B cell (primary cell): ENCODE results near the gene CYS1. TPM values are rescaled to one million over a fixed set of nuclear protein-coding genes. Genes with fewer than 3 reads are reported as not detected.

ENCODE experiments used
- ATAC-seq: fragments of 200-7000 bp; cut with Tn5 transposase; one replicate; pipeline ENCODE4 v1.10.0; 2021; ENCODE audit warnings: low read depth, mild to moderate bottlenecking, moderate number of reproducible peaks, moderate library complexity
- CTCF ChIA-PET: fragments of 350-600 bp; sonication (Branson Sonifier 250); formaldehyde crosslinking; loops from one replicate; lab custom pipeline; 2021; ENCODE audit warnings: antibody characterized with exemption, inconsistent platforms; lab: Charles Lee
- POLR2A ChIA-PET: fragments of 350-600 bp; sonication (Branson Sonifier 250); formaldehyde crosslinking; loops from one replicate; lab custom pipeline; 2021; ENCODE audit warnings: antibody characterized with exemption; lab: Charles Lee
- DNase-seq: peaks from one replicate; pipeline ENCODE4 v3.0.0; 2013
- H2AFZ ChIP-seq: 2 replicates; pipeline ENCODE4 v1.6.1; 2012; ENCODE audit warnings: mild to moderate bottlenecking, low read depth, low read length; ENCODE audit not compliant: insufficient read depth, poor library complexity, severe bottlenecking
- H3K27ac ChIP-seq, 2 donors: 1 replicate in 1 of 2; 2 replicates in 1 of 2; pipeline ENCODE4 v1.5.1; 2012 to 2013; ENCODE audit warnings: low read length in 2 of 2, mild to moderate bottlenecking in 2 of 2, moderate library complexity in 1 of 2
- H3K27me3 ChIP-seq, 4 experiments: fragments of 200-600 bp in 1 of 4; sonication (generic) in 1 of 4; replicated peaks in 1 of 4; 1 replicate in 2 of 4; 2 replicates in 2 of 4; pipeline versions ENCODE4 v1.6.1 to v1.7.0; 2013 to 2016; ENCODE audit warnings: low read length in 3 of 4, mild to moderate bottlenecking in 2 of 4, mixed read lengths in 1 of 4, moderate library complexity in 1 of 4; ENCODE audit not compliant: insufficient read depth in 4 of 4, control insufficient read depth in 3 of 4; ENCODE audit errors: control extremely low read depth in 1 of 4
- H3K36me3 ChIP-seq, 2 experiments: replicated peaks in 1 of 2; 1 replicate in 1 of 2; 2 replicates in 1 of 2; pipeline versions ENCODE4 v1.6.1 to v1.7.1; 2013; ENCODE audit warnings: low read length in 1 of 2; ENCODE audit not compliant: insufficient read depth in 2 of 2, control insufficient read depth in 1 of 2; ENCODE audit errors: control extremely low read depth in 1 of 2, extremely low read depth in 1 of 2
- H3K4me1 ChIP-seq, 2 donors: fragments of 200-600 bp in 1 of 2; sonication (generic) in 1 of 2; 1 replicate in 1 of 2; 2 replicates in 1 of 2; pipeline versions ENCODE4 v1.5.1 to v1.6.1; 2013 to 2017; ENCODE audit warnings: low read length in 2 of 2; ENCODE audit not compliant: control insufficient read depth in 2 of 2, insufficient read depth in 2 of 2
- H3K4me2 ChIP-seq: replicated peaks from 2 replicates; pipeline ENCODE3; 2012; ENCODE audit warnings: mild to moderate bottlenecking, low read depth, low read length; ENCODE audit not compliant: poor library complexity, severe bottlenecking
- H3K4me3 ChIP-seq, 5 experiments: fragments of 200-600 bp in 1 of 5; sonication (generic) in 1 of 5; 1 replicate in 3 of 5; 2 replicates in 2 of 5; pipeline versions ENCODE4 v1.5.1 to v1.7.0; 2011 to 2016; ENCODE audit warnings: low read length in 4 of 5, mild to moderate bottlenecking in 4 of 5, low read depth in 2 of 5, control low read depth in 1 of 5, moderate library complexity in 1 of 5; ENCODE audit not compliant: insufficient read depth in 1 of 5; ENCODE audit errors: control extremely low read depth in 1 of 5, extremely low read depth in 1 of 5
- H3K79me2 ChIP-seq: fragments of 200-600 bp; sonication (generic); one replicate; pipeline ENCODE4 v1.6.0; 2016; ENCODE audit warnings: low read length; ENCODE audit not compliant: control insufficient read depth, insufficient read depth
- H3K9ac ChIP-seq: fragments of 200-600 bp; sonication (generic); 2 replicates; pipeline ENCODE4 v1.6.1; 2017; ENCODE audit warnings: mild to moderate bottlenecking, low read length, moderate library complexity
- H3K9me3 ChIP-seq, 3 donors: one replicate each; pipeline versions ENCODE4 v1.6.1 to v1.7.1; 2013; ENCODE audit warnings: low read length in 2 of 3; ENCODE audit not compliant: control insufficient read depth in 2 of 3, insufficient read depth in 1 of 3; ENCODE audit errors: control extremely low read depth in 1 of 3
- H4K20me1 ChIP-seq: 2 replicates; pipeline ENCODE4 v1.6.0; 2012; ENCODE audit warnings: mild to moderate bottlenecking, low read length; ENCODE audit not compliant: insufficient read depth, control insufficient read depth, poor library complexity, severe bottlenecking
- H3K27ac Mint-ChIP-seq: one replicate; pipeline ENCODE4 v1.8.0; 2021; ENCODE audit warnings: mixed read lengths
- H3K27me3 Mint-ChIP-seq: one replicate; pipeline ENCODE4 v1.8.0; 2021; ENCODE audit warnings: mixed read lengths
- H3K4me1 Mint-ChIP-seq: one replicate; pipeline ENCODE4 v1.8.0; 2021; ENCODE audit warnings: mixed read lengths
- H3K4me3 Mint-ChIP-seq: one replicate; pipeline ENCODE4 v1.8.0; 2021; ENCODE audit warnings: mixed read lengths
- H3K9me3 Mint-ChIP-seq: one replicate; pipeline ENCODE4 v1.8.0; 2022; ENCODE audit warnings: mixed read lengths; ENCODE audit not compliant: insufficient read depth
- CTCF ChIP-seq: fragments of 200-600 bp; IDR thresholded peaks from one replicate; pipeline ENCODE4 v1.8.0; 2022; ENCODE audit warnings: antibody characterized with exemption, mild to moderate bottlenecking
- EZH2 ChIP-seq: IDR thresholded peaks from 2 replicates; pipeline ENCODE4 v1.6.1; 2012; ENCODE audit warnings: borderline replicate concordance, low read depth, mild to moderate bottlenecking, moderate library complexity, low read length; ENCODE audit not compliant: insufficient read depth, poor library complexity, severe bottlenecking
- WGBS: methylation state at CpG from one replicate; pipeline ENCODE4 v1.1.5; 2013; ENCODE audit warnings: missing lambda C conversion rate; ENCODE audit not compliant: insufficient coverage; 5-methylcytosine and 5-hydroxymethylcytosine counted together
- intact Hi-C: fragments of 100-400 bp; cut with micrococcal nuclease; formaldehyde crosslinking; loops from one replicate; pipeline ENCODE4 v1.10.0; 2022
- polyA plus RNA-seq: library from polyadenylated mRNA; depleted of rRNA; stranded (reverse); fragments of >200 nt; gene quantifications from 2 replicates; pipeline ENCODE4 v1.2.3, GENCODE V29; 2012
- total RNA-seq, 2 donors: library from RNA; stranded (reverse); fragments of 120-200 nt in 1 of 2; gene quantifications; 1 replicate in 1 of 2; 2 replicates in 1 of 2; pipeline versions ENCODE4 v1.2.3 to v1.2.4, GENCODE V29; 2013 to 2022

Gene CYS1
- total and polyA plus RNA-seq, 2 donors (not counting 1 experiment from before 2014, with no cell fraction given) = not detected

DNA sequence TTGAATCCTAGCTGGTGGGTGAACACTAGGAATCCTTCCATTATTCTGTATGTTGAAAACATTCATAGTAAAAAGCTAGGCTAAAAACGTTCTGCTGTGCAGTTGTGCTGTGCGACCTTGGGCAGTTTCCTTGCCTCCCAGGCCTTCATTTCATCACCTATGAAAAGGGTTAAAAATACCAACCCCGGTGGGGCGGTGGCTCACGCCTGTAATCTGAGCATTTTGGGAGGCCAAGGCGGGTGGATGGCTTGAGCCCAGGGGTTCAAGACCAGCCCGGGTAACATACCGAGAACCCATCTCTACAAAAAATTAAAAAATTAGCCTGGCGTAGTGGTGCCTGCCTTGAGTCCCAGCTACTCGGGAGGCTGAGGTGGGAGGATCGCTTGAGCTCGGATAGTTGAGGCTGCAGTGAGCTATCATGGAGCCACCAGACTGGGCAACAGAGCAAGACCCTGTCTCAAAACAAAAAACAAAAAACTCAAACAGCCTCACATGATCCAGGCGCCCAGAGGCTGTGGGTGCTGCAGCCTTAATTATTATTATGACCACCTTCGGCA is 39.5 kb upstream of the CYS1 start:
- H3K9me3 ChIP-seq = peaks cover 0 to 3% (median 0%) of the 10 kb centered on the region in 3 donors
- H3K79me2 ChIP-seq = peaks cover 22% of the 10 kb centered on the region
- peak overlapping the region; percentile 71 for H3K9ac ChIP-seq
- 81% methylated on average over 8 of the region's 14 CpGs for WGBS
- H3K27me3 ChIP-seq = peaks cover 0 to 17% (median 8%) of the 10 kb centered on the region in 4 experiments
- intact Hi-C loops = loop anchor here (1.0 to 10.0 kb wide), 4 partner anchors 75 to 697 kb away; partner anchors contain the start of genes CPSF3, ITGB1BP1 and ODC1
- Mint-ChIP-seq H3K4me3 (peak overlapping the region; percentile 98), H3K27me3 (peaks cover 10% of the 10 kb centered on the region), H3K27ac (peak overlapping the region; percentile 97), H3K4me1 (peaks cover 30% of the 10 kb centered on the region), H3K9me3 (no peaks in the 10 kb centered on the region)
- DNase-seq (no peak), ATAC-seq (no peak)
- POLR2A ChIA-PET = no interaction called here
- H4K20me1 ChIP-seq = peaks cover 6% of the 10 kb centered on the region
- peak overlapping the region; percentile 100 for H3K4me2 ChIP-seq
- peak overlapping the region in 4 of 5 experiments; percentile 70 to 78 (median 74) for H3K4me3 ChIP-seq
- H3K36me3 ChIP-seq = no peaks in the 10 kb centered on the region
- peak overlapping the region; percentile 71 for H2AFZ ChIP-seq
- TF ChIP-seq EZH2 (no peak), CTCF (no peak)
- H3K27ac ChIP-seq = no peak overlapping the region
- CTCF ChIA-PET = interaction anchor here (1.3 to 2.7 kb wide), 6 partner anchors 23 to 315 kb away, joined by 3 to 19 read pairs (median 5); no protein-coding TSS in a partner anchor
- peaks cover 29 to 32% of the 10 kb centered on the region in 2 donors for H3K4me1 ChIP-seq

DNA sequence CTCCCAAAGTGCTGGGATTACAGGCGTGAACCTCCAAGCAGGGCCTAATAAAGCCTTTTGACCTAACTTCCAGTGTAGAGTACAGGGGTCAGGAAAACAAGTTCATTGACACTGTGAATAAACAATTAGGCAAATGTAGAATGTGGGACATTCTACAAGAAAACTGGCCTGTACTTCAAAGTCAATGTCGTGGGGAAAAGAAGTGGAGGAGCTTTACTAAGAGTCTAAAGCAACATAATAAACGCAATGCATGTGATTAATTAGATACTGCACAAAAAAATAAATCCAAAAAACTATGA is 38.8 kb upstream of the CYS1 start:
- Histone ChIP-seq H3K27ac (no peak overlapping the region), H3K4me3 (no peak overlapping the region), H3K9ac (no peak overlapping the region), H3K4me1 (peaks cover 29 to 32% of the 10 kb centered on the region in 2 donors), H4K20me1 (peaks cover 6% of the 10 kb centered on the region), H3K9me3 (peaks cover 0 to 3% (median 0%) of the 10 kb centered on the region in 3 donors), H3K27me3 (peaks cover 0 to 13% (median 6%) of the 10 kb centered on the region in 4 experiments), H3K79me2 (peaks cover 15% of the 10 kb centered on the region), H3K36me3 (no peaks in the 10 kb centered on the region), H2AFZ (no peak overlapping the region), H3K4me2 (no peak overlapping the region)
- intact Hi-C loops = no loop called here
- WGBS = 100% methylated on average over 1 of the region's 3 CpGs
- POLR2A ChIA-PET = no interaction called here
- Mint-ChIP-seq H3K9me3 (no peaks in the 10 kb centered on the region), H3K27me3 (peaks cover 9% of the 10 kb centered on the region), H3K27ac (no peak overlapping the region), H3K4me1 (peaks cover 30% of the 10 kb centered on the region), H3K4me3 (no peak overlapping the region)
- DNase-seq = no peak
- TF ChIP-seq CTCF (no peak), EZH2 (no peak)
- CTCF ChIA-PET = interaction anchor here (1.3 to 2.7 kb wide), 4 partner anchors 22 to 316 kb away, joined by 3 to 19 read pairs (median 5); no protein-coding TSS in a partner anchor
- no peak for ATAC-seq
